GM12865 (cell line): ENCODE measurements around the gene RGPD8.

Experiments
- DNase-seq: peaks from one replicate; pipeline ENCODE4 v3.0.0; 2010; ENCODE audit warnings: low read depth
- H3K4me3 ChIP-seq: 2 replicates; pipeline ENCODE4 v1.5.1; 2011; ENCODE audit warnings: mild to moderate bottlenecking, low read depth, low read length, control low read depth
- TF ChIP-seq, protein P1 (sequence below): IDR thresholded peaks from 2 replicates; pipeline ENCODE4 v1.5.1; 2011; ENCODE audit warnings: low read length, control low read depth, low read depth, inconsistent platforms; ENCODE audit not compliant: insufficient read depth; ENCODE audit errors: missing control alignments

The RGPD8 gene

DNA sequence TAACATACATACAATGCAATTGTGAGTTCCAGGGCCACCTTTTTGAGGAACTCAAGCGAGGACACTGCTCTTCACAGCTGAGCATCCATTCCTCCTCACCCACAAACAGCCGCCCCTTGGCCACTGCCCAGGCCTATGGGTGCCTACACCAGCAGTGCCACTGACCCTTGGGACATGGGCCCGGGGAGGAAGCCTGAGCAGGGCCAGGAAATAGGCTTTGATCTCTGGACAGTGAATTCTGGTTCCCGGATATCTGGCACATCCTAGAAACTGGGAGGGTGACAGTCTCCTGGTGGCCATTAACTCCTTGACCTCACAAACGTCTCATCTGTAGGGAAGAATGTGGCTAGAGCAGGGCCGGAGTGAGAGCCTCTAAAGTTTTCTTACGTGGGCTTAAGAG lies 43.0 kb upstream of the RGPD8 start:
- TF ChIP-seq, protein P1, sequence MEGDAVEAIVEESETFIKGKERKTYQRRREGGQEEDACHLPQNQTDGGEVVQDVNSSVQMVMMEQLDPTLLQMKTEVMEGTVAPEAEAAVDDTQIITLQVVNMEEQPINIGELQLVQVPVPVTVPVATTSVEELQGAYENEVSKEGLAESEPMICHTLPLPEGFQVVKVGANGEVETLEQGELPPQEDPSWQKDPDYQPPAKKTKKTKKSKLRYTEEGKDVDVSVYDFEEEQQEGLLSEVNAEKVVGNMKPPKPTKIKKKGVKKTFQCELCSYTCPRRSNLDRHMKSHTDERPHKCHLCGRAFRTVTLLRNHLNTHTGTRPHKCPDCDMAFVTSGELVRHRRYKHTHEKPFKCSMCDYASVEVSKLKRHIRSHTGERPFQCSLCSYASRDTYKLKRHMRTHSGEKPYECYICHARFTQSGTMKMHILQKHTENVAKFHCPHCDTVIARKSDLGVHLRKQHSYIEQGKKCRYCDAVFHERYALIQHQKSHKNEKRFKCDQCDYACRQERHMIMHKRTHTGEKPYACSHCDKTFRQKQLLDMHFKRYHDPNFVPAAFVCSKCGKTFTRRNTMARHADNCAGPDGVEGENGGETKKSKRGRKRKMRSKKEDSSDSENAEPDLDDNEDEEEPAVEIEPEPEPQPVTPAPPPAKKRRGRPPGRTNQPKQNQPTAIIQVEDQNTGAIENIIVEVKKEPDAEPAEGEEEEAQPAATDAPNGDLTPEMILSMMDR, result no peak
- DNase-seq, result no peak
- no peak overlapping the region for H3K4me3 ChIP-seq

DNA sequence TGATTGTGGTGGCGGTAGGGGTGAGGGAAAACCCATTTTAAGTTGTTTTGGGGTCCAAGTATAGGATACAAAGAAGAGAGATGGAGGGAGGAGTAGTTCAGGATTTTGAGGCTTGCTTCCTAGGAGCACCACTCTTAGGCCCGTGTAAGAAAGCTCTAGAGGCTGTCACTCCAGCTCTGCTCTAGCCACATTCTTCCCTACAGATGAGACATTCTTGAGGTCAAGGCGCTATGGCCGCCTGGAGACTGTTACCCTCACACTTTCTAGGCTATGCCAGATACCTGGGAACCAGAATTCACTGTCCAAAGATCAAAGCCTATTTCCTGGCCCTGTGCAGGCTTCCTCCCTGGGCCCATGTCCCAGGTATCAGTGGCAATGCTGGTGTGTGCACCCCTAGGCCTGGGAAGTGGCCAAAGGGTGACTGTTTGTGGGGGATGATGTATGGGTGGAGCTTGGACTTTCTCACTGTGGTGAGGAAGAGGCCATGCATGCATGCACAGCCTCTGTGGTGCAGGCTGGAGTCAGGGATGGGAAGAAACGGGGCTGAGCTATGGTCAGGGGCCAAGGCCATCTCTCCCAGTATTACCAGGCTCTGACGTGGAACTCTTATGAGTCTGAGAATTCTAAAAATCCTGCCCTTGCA lies 41.5 kb upstream of the RGPD8 start:
- TF ChIP-seq, protein P1, result no peak
- H3K4me3 ChIP-seq, result no peak overlapping the region
- no peak for DNase-seq

DNA sequence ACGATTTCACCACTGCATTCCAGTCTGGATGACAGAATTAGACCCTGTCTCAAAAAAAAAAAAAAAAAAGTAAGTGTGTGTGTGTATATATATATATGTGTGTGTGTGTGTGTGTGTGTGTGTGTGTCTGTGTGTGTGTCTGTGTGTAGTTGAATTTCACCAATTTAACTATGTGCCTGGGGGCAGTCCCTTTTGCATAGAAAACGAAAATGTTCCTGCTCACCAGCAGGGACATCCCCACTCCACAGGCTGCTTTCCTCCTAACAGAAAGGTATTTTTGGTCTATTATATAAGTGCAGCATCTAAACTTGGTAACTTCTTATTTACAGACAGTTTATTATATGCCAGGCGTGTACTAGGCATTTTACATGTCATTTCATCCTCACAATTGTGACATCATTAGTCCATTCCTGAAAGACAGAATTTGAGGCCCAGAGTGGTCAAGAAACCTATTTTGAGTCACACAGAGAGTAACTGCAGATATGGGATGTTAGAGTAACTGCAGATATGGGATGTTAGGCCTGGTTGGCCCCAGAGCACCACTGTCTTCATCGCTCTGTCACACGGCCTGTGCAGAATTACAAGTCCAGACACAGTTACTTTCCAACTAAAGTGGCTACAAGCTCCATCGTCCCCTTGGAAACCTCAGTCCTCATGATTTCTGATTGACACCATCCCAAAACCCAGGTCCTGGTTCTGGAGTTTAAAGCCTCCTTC lies 39.3 kb upstream of the RGPD8 start:
- TF ChIP-seq, protein P1, result no peak
- no peak overlapping the region for H3K4me3 ChIP-seq
- DNase-seq, result peak; percentile 5

DNA sequence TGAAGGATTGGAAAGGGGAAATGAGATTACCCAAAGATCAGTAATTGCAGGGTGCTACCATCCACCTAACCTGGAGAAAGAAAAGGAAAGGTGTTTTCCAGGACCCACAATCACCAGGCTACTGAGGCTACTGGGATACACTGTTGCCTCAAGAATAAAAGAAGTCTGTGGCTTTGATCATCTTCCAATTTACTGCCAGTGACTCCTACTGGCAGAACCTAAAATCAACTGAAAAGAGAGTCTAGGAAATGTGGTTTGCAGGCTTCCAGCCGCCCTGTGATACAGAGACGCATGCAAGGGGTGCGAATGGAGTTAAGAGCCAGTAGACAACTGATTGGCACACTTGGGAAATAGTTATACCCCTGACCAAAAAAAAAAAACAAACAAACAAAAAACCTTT lies 31.9 kb upstream of the RGPD8 start:
- H3K4me3 ChIP-seq, result no peak overlapping the region
- DNase-seq, result no peak

DNA sequence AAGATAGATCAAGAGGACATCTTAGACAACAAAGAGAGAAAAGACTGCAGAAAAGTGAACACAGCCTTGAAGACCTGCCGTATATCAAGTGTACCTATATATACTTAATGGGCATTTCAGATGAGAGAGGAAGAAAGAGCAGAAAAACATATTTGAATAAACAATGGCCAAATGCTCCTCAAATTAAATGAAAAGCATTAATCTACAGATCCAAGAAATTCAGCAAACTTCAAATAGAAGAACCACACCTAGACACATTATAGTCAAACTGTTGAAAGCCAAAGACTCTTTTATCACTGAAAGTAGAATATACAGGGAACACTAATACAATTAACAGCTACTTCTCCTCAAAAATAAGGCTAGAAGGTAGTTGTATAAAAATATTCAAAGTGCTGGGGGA lies 29.8 kb upstream of the RGPD8 start:
- TF ChIP-seq, protein P1, result no peak
- DNase-seq, result no peak
- no peak overlapping the region for H3K4me3 ChIP-seq

More for the DNA sequence above, 31.9 kb upstream of the RGPD8 start:
- TF ChIP-seq, protein P1, result no peak

DNA sequence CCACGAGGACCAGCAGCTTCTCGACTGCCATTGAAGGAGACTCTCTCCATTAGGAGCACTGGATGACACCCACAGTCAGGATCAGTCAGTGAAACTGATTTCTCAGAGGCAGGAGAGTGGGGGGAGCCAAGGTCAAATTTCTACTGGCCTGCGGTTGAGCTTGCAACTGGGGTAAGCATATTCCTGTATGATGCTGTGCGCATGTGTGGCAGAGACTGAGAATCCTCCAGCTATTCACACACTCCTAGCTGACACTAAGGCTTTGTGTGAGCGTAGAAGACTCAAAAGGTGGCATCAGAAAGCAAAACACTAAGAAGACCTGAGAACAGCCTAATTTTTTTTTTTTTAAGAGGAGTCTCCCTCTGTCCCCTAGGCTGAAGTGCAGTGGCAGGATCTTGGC lies 28.7 kb upstream of the RGPD8 start:
- no peak for DNase-seq
- TF ChIP-seq, protein P1, result no peak
- no peak overlapping the region for H3K4me3 ChIP-seq
